Heart left ventricle (tissue), 13 donors: ENCODE results near the gene VPS37D.

ENCODE experiments used
- CTCF ChIP-seq, 12 donors: fragments of 200-600 bp; sonication (generic) in 4 of 12; IDR thresholded peaks; one replicate each; pipeline versions ENCODE4 v1.5.0 to v1.8.0; 2018 to 2022; ENCODE audit warnings: antibody characterized with exemption in 12 of 12, mild to moderate bottlenecking in 5 of 12
- POLR2A ChIP-seq, 2 donors: fragments of 450-650 bp; IDR thresholded peaks; one replicate each; pipeline ENCODE4 v1.6.1; 2017; ENCODE audit warnings: antibody characterized with exemption in 2 of 2, mild to moderate bottlenecking in 2 of 2, moderate library complexity in 2 of 2
- donor health status: ischemic (EF 13 %, LVEDD 7.1; RV severe dilation, severe dysfunction).
- donor health status: DM: no; HTN: yes; CAD: no.
- donor health status: DM: no; HTN: no; CAD: no.
- donor health status: ischemic (EF 25% LVEDD 6.9; RV normal size, moderate dysfunction).
- donor health status: ischemic (EF 25% LVEDD 5.7; RV mildly dilated, moderate dysfunction).
- donor health status: ischemic (EF 35%, LVEDD 5.7; RV mildly dilated, moderate dysfunction).
- donor health status: nonischemic (EF 11% LVEDD 7.7; RV severe dilation, severe dysfunction).
- donor health status: DM: yes; HTN: yes; CAD: no.
- donor health status: PGD.
- donor health status: ischemic (EF 29% LVEDD 5.4; RV normal size, mild dysfunction).
- donor health status: nonischemic (EF 23%, LVEDD 6.1; RV moderate dilation, normal function).

- TF ChIP-seq CTCF (IDR thresholded peaks at IDR 0.05): no peak
- no peak for TF ChIP-seq POLR2A (IDR thresholded peaks at IDR 0.05)
Observed at GRCh38 chr7:73646785-73647724, 20.6 kb upstream of the VPS37D start.
